Caco-2 (cell line): ENCODE measurements around the gene ANAPC5. TPM values are rescaled to one million over a fixed set of nuclear protein-coding genes. Genes with fewer than 3 reads are reported as not detected.

ENCODE experiments used
- BruUV-seq: library from RNA; stranded (reverse); fragments of 400-500 nt; replicated peaks from 2 replicates; lab custom pipeline; 2021; lab: Mats Ljungman, UMichigan
- CTCF ChIA-PET: fragments of 300-600 bp; sonication (Branson Sonifier 250); formaldehyde crosslinking; loops from one replicate; lab custom pipeline; 2022; ENCODE audit warnings: antibody characterized with exemption; lab: Charles Lee
- POLR2A ChIA-PET: fragments of 300-600 bp; sonication (Branson Sonifier 250); formaldehyde crosslinking; loops from one replicate; lab custom pipeline; 2022; ENCODE audit warnings: antibody characterized with exemption; lab: Charles Lee
- DNase-seq, 2 experiments: peaks; one replicate each; pipeline versions ENCODE4 v3.0.0 to v3.0.0-alpha.2; 2020 to 2022
- H3K27me3 ChIP-seq: replicated peaks from 2 replicates; pipeline ENCODE4 v1.6.0; 2011; ENCODE audit warnings: low read length; ENCODE audit not compliant: control insufficient read depth, insufficient read depth
- H3K36me3 ChIP-seq: 2 replicates; pipeline ENCODE4 v1.5.1; 2011; ENCODE audit warnings: low read length; ENCODE audit not compliant: control insufficient read depth, insufficient read depth
- H3K4me1 ChIP-seq: fragments of 250-450 bp; sonication (Bioruptor Pico); 2 replicates; pipeline ENCODE4 v1.5.1; 2020; ENCODE audit warnings: mild to moderate bottlenecking
- H3K4me3 ChIP-seq: 2 replicates; pipeline ENCODE4 v1.5.1; 2011; ENCODE audit warnings: low read depth, mild to moderate bottlenecking, control low read depth, low read length
- H3K9me3 ChIP-seq: fragments of 250-450 bp; sonication (Bioruptor Pico); 2 replicates; pipeline ENCODE4 v1.5.1; 2020; ENCODE audit warnings: mild to moderate bottlenecking, moderate library complexity
- H3K27ac Mint-ChIP-seq: one replicate; pipeline ENCODE4 v1.8.0; 2022; ENCODE audit warnings: mixed read lengths; ENCODE audit not compliant: unreplicated experiment
- H3K27me3 Mint-ChIP-seq: one replicate; pipeline ENCODE4 v1.8.0; 2022; ENCODE audit warnings: mixed read lengths; ENCODE audit not compliant: insufficient read depth, unreplicated experiment
- H3K36me3 Mint-ChIP-seq: one replicate; pipeline ENCODE4 v1.8.0; 2022; ENCODE audit warnings: mild to moderate bottlenecking, mixed read lengths; ENCODE audit not compliant: insufficient read depth, unreplicated experiment
- H3K4me1 Mint-ChIP-seq: one replicate; pipeline ENCODE4 v1.8.0; 2022; ENCODE audit warnings: low read depth, mixed read lengths; ENCODE audit not compliant: unreplicated experiment
- H3K4me3 Mint-ChIP-seq: one replicate; pipeline ENCODE4 v1.8.0; 2022; ENCODE audit warnings: mild to moderate bottlenecking, moderate library complexity, mixed read lengths; ENCODE audit not compliant: unreplicated experiment
- H3K9me3 Mint-ChIP-seq: one replicate; pipeline ENCODE4 v1.8.0; 2022; ENCODE audit warnings: mixed read lengths; ENCODE audit not compliant: unreplicated experiment
- intact Hi-C: fragments of 100-400 bp; cut with micrococcal nuclease; formaldehyde crosslinking; loops from one replicate; pipeline ENCODE4 v1.10.0; 2022; ENCODE audit not compliant: unreplicated experiment
- total RNA-seq: library from RNA; stranded (reverse); gene quantifications from 2 replicates; pipeline ENCODE4 v1.2.3, GENCODE V29; 2022
- TF ChIP-seq, protein P1 (sequence below), 2 experiments: fragments of 200-600 bp in 1 of 2; IDR thresholded peaks; 1 replicate in 1 of 2; 2 replicates in 1 of 2; pipeline versions ENCODE4 v1.5.1 to v1.8.0; 2011 to 2022; ENCODE audit warnings: antibody characterized with exemption in 1 of 2, control low read depth in 1 of 2, inconsistent platforms in 1 of 2, low read depth in 1 of 2, low read length in 1 of 2, mild to moderate bottlenecking in 1 of 2, moderate library complexity in 1 of 2; ENCODE audit not compliant: insufficient read depth in 1 of 2, severe bottlenecking in 1 of 2, unreplicated experiment in 1 of 2

Gene ANAPC5
- total RNA-seq, 1 experiment from 2014 or later, result 106 TPM

DNA sequence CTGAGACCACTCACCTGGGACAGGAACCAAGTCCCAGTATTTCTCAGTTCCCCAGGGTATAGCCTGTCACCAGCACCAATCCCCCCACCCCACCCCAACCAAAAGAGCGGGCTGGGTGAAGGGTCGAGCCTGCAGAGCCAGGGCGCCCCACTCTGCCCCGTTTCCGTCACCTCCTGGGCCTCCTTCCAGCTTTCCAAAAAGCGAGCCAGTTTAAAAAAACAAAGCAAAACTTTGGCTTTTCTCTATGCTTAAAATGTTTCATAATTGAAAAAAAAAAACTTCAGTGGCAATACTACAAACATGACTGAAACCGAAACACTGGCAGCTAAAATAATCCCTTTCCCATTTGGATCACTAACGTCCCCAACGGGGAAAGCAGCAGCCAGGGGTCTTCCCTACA is 63.2 kb downstream of the ANAPC5 start:
- CTCF ChIA-PET, result no interaction called here
- H3K4me3 ChIP-seq, result no peak overlapping the region
- no peak overlapping the region for H3K4me3 Mint-ChIP-seq
- POLR2A ChIA-PET, result interaction anchor here (0.6 kb wide), 2 partner anchors 8 to 1944 kb away, joined by 4 to 7 read pairs; partner anchors contain the start of gene MTRFR
- H3K27me3 ChIP-seq, result no peaks in the 10 kb centered on the region
- BruUV-seq, result no TSS peak
- TF ChIP-seq, protein P1, sequence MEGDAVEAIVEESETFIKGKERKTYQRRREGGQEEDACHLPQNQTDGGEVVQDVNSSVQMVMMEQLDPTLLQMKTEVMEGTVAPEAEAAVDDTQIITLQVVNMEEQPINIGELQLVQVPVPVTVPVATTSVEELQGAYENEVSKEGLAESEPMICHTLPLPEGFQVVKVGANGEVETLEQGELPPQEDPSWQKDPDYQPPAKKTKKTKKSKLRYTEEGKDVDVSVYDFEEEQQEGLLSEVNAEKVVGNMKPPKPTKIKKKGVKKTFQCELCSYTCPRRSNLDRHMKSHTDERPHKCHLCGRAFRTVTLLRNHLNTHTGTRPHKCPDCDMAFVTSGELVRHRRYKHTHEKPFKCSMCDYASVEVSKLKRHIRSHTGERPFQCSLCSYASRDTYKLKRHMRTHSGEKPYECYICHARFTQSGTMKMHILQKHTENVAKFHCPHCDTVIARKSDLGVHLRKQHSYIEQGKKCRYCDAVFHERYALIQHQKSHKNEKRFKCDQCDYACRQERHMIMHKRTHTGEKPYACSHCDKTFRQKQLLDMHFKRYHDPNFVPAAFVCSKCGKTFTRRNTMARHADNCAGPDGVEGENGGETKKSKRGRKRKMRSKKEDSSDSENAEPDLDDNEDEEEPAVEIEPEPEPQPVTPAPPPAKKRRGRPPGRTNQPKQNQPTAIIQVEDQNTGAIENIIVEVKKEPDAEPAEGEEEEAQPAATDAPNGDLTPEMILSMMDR (IDR thresholded peaks at IDR 0.05; ENCODE audit: insufficient read depth in 1 of 2, low read depth in 1 of 2, low read length in 1 of 2, severe bottlenecking in 1 of 2, unreplicated experiment in 1 of 2), result no peak
- no peaks in the 10 kb centered on the region for H3K27me3 Mint-ChIP-seq
- no peaks in the 10 kb centered on the region; the same call in 1 of the 2 replicates for H3K36me3 ChIP-seq
- H3K4me1 Mint-ChIP-seq, result no peaks in the 10 kb centered on the region
- no peak overlapping the region for H3K27ac Mint-ChIP-seq
- H3K36me3 Mint-ChIP-seq, result peaks cover 14% of the 10 kb centered on the region
- no peaks in the 10 kb centered on the region for H3K4me1 ChIP-seq
- H3K9me3 Mint-ChIP-seq, result no peaks in the 10 kb centered on the region
- no peaks in the 10 kb centered on the region for H3K9me3 ChIP-seq
- DNase-seq, result no peak
- intact Hi-C loops, result no loop called here

DNA sequence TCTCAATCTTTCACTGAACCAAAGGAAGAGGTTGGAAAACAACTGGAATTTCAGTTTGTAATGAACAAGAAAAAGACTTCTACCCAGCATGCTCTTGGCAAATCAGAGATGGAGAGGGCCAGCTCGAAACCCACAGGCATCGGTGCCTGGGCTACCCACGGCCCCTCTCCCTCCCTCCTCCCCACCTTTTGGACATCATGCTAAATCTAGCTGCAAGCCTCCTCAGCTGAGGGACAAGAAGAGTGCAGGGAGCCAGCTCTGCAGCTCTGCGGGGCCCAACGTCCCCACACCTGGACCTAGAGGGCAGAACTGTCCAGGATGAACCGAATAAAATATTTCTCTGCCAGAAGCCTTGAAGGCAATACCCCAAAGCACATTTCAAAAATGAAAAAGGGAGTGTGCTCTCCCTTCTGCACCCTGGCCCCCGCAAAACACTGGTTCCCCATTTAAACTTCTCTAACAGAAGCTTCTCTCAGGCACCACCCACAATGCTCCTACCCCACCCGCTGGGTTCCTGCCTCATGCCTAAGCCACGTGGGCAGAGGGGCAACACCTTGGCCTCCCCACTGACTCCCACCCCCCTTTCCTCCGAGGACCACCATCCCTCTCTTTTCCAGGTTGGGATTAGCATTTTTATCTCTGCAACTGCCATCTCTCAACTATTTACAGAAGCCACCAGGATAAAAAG is 63.9 kb downstream of the ANAPC5 start:
- BruUV-seq, result no TSS peak
- no peaks in the 10 kb centered on the region for H3K9me3 ChIP-seq
- H3K36me3 Mint-ChIP-seq, result peaks cover 14% of the 10 kb centered on the region
- H3K36me3 ChIP-seq, result no peaks in the 10 kb centered on the region; the same call in 1 of the 2 replicates
- DNase-seq, result no peak
- no peak overlapping the region for H3K27ac Mint-ChIP-seq
- H3K4me1 ChIP-seq, result no peaks in the 10 kb centered on the region
- H3K4me3 ChIP-seq, result no peak overlapping the region
- no peak overlapping the region for H3K4me3 Mint-ChIP-seq
- no peaks in the 10 kb centered on the region for H3K4me1 Mint-ChIP-seq
- H3K9me3 Mint-ChIP-seq, result no peaks in the 10 kb centered on the region
- ChIA-PET CTCF (no interaction called here), POLR2A (interaction anchor here (0.6 kb wide), 2 partner anchors 9 to 1945 kb away, joined by 4 to 7 read pairs; partner anchors contain the start of gene MTRFR)
- intact Hi-C loops, result no loop called here
- H3K27me3 Mint-ChIP-seq, result no peaks in the 10 kb centered on the region
- H3K27me3 ChIP-seq, result no peaks in the 10 kb centered on the region
- TF ChIP-seq, protein P1 (IDR thresholded peaks at IDR 0.05; ENCODE audit: insufficient read depth in 1 of 2, low read depth in 1 of 2, low read length in 1 of 2, severe bottlenecking in 1 of 2, unreplicated experiment in 1 of 2), result no peak

DNA sequence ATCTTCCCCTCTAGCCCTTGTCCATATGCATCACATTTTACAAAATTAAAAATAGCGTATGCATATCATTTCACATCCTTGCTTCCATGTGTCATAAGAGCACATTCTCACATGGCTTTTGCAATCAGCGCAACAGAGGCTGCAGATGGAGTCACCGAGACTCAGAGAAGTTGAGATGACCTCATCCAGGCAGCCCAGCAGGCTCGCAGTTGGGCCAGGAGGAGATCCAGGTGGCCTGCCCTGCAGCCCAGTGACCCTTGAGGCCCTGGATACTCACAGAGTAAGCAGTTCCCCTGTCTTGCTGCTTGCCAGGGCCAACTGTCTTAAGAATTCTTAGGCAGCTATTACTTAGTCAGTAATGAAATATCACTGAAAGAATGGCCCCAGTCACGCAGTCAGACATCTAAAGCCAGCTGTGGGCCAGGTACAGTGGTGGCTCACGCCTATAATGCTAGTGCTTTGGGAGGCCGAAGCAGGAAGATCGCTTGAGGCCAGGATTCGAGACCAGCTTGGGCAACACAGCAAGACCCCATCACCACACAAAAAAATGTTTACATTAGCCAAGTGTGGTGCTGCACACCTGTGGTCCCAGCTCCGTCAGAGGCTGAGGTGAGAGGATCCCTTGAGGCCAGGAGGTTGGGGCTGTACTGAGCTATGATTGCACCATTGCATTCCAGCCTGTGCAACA is 64.8 kb downstream of the ANAPC5 start:
- Histone ChIP-seq H3K27me3 (no peaks in the 10 kb centered on the region), H3K4me3 (no peak overlapping the region), H3K4me1 (no peaks in the 10 kb centered on the region), H3K9me3 (no peaks in the 10 kb centered on the region), H3K36me3 (no peaks in the 10 kb centered on the region; the same call in 1 of the 2 replicates)
- BruUV-seq, result no TSS peak
- H3K4me3 Mint-ChIP-seq, result no peak overlapping the region
- TF ChIP-seq, protein P1 (IDR thresholded peaks at IDR 0.05; ENCODE audit: insufficient read depth in 1 of 2, low read depth in 1 of 2, low read length in 1 of 2, severe bottlenecking in 1 of 2, unreplicated experiment in 1 of 2), result no peak
- H3K9me3 Mint-ChIP-seq, result no peaks in the 10 kb centered on the region
- H3K36me3 Mint-ChIP-seq, result peaks cover 14% of the 10 kb centered on the region
- intact Hi-C loops, result no loop called here
- ChIA-PET CTCF (no interaction called here), POLR2A (interaction anchor here (0.5 kb wide), 1 partner anchor 70 kb away, joined by 4 read pairs; no protein-coding TSS in a partner anchor)
- no peaks in the 10 kb centered on the region for H3K27me3 Mint-ChIP-seq
- H3K4me1 Mint-ChIP-seq, result no peaks in the 10 kb centered on the region
- no peak for DNase-seq
- no peak overlapping the region for H3K27ac Mint-ChIP-seq
